Ovary (tissue), 3 donors: ENCODE results near the gene SNX32.
A peak's percentile ranks its signal among the peaks of the same experiment; 100 is the strongest.

Experiments
- EP300 ChIP-seq: sonication (generic); formaldehyde crosslinking; IDR thresholded peaks from one replicate; pipeline ENCODE4 v1.6.1; 2017; ENCODE audit warnings: antibody characterized with exemption
- POLR2A ChIP-seq: fragments of 450-650 bp; IDR thresholded peaks from one replicate; pipeline ENCODE4 v1.6.1; 2017; ENCODE audit warnings: antibody characterized with exemption, mild to moderate bottlenecking, moderate library complexity
- TF ChIP-seq, protein P1 (sequence below), 3 donors: fragments of 450-650 bp in 2 of 3; fragments of 200-600 bp in 1 of 3; IDR thresholded peaks; one replicate each; pipeline versions ENCODE4 v1.5.1 to v1.8.0; 2016 to 2022; ENCODE audit warnings: antibody characterized with exemption in 3 of 3, mild to moderate bottlenecking in 1 of 3
- donor health status: DM: no; HTN: no; CAD: no.

DNA sequence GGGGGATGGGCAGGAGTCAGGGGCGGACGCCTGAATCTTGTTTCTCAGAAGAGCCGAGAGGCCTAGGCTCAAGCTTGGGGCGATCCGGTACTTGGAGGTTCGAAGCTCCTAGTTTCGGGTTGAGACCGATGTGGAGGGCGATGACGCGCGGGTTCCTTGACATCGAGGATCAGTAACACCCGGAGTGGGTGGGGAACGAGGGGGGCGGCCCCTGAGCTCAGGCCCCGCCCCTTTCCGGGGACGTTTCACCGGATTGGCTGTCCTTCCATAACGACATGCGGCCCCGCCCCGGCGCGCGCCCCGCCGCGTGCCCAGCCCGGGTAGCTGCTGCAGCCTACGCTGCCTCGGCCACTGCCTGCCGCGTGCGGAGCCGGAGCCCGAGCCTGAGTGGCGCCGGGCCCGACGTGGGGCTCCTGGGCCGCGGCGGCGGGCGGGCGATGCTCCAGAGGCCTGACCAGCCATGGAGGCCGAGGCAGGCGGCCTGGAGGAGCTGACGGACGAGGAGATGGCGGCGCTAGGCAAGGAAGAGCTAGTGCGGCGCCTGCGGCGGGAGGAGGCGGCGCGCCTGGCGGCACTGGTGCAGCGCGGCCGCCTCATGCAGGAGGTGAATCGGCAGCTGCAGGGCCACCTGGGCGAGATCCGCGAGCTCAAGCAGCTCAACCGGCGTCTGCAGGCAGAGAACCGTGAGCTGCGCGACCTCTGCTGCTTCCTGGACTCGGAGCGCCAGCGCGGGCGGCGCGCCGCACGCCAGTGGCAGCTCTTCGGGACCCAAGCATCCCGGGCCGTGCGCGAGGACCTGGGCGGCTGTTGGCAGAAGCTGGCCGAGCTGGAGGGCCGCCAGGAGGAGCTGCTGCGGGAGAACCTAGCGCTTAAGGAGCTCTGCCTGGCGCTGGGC, 56.8 kb downstream of the SNX32 start, which contains the start of gene CCDC85B:
- TF ChIP-seq, protein P1, sequence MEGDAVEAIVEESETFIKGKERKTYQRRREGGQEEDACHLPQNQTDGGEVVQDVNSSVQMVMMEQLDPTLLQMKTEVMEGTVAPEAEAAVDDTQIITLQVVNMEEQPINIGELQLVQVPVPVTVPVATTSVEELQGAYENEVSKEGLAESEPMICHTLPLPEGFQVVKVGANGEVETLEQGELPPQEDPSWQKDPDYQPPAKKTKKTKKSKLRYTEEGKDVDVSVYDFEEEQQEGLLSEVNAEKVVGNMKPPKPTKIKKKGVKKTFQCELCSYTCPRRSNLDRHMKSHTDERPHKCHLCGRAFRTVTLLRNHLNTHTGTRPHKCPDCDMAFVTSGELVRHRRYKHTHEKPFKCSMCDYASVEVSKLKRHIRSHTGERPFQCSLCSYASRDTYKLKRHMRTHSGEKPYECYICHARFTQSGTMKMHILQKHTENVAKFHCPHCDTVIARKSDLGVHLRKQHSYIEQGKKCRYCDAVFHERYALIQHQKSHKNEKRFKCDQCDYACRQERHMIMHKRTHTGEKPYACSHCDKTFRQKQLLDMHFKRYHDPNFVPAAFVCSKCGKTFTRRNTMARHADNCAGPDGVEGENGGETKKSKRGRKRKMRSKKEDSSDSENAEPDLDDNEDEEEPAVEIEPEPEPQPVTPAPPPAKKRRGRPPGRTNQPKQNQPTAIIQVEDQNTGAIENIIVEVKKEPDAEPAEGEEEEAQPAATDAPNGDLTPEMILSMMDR (IDR thresholded peaks at IDR 0.05): peak in 2 of 3 donors; percentile 40 to 61
- TF ChIP-seq POLR2A: peak; percentile 96
- TF ChIP-seq EP300: peak; percentile 15
